Pancreas (tissue), 10 donors: ENCODE data around the gene HMGB1. TPM values are rescaled to one million over a fixed set of nuclear protein-coding genes. Genes with fewer than 3 reads are reported as not detected.
A peak's percentile ranks its signal among the peaks of the same experiment; 100 is the strongest.

ENCODE experiments used
- ATAC-seq, 4 donors: fragments of 200-7000 bp; cut with Tn5 transposase; one replicate each; pipeline versions ENCODE4 v1.8.0 to v1.9.1; 2020; ENCODE audit warnings: mild to moderate bottlenecking in 4 of 4, moderate library complexity in 4 of 4
- DNase-seq, 6 donors: peaks; one replicate each; pipeline ENCODE4 v3.0.0-alpha.2; 2020
- FAIRE-seq: peaks from 2 replicates; lab custom pipeline; 2012; peaks lifted over from hg19 to GRCh38; lab: Jason Lieb, UNC
- H3K27ac ChIP-seq, 4 donors: fragments of 200-600 bp; sonication (generic); 1 replicate in 3 of 4; 2 replicates in 1 of 4; pipeline versions ENCODE4 v1.5.0 to v1.8.0; 2020
- H3K27me3 ChIP-seq, 4 donors: fragments of 200-600 bp; one replicate each; pipeline ENCODE4 v1.8.0; 2021
- H3K36me3 ChIP-seq, 3 donors: fragments of 200-600 bp; sonication (generic) in 1 of 3; one replicate each; pipeline versions ENCODE4 v1.5.0 to v1.8.0; 2020 to 2021
- H3K4me1 ChIP-seq, 3 donors: fragments of 200-600 bp; one replicate each; pipeline ENCODE4 v1.8.0; 2021
- H3K4me3 ChIP-seq, 4 donors: fragments of 200-600 bp; sonication (generic) in 2 of 4; one replicate each; pipeline versions ENCODE4 v1.5.0 to v1.8.0; 2020 to 2021
- H3K9me3 ChIP-seq, 4 donors: fragments of 200-600 bp; one replicate each; pipeline ENCODE4 v1.8.0; 2021
- WGBS, 2 donors: extraction: QIAGEN DNeasy Blood & Tissue Kit; methylation state at CpG; one replicate each; pipeline ENCODE4 v1.1.7; 2013; 5-methylcytosine and 5-hydroxymethylcytosine counted together
- intact Hi-C, 3 donors: fragments of 100-400 bp; cut with DNase I; formaldehyde crosslinking; loops; one replicate each; pipeline versions ENCODE4 v1.11.1 to v1.14.2; 2022
- polyA plus RNA-seq, 2 donors: library from polyadenylated mRNA; stranded (reverse); fragments of 200-250 nt; gene quantifications; one replicate each; pipeline ENCODE4 v1.2.3, GENCODE V29; 2013
- total RNA-seq, 6 donors: library from RNA; stranded (reverse); fragmentation: NEBNext Ultra II Directional in 4 of 6; extraction: Animal tissue kit (Norgen Biotek cat#: 25700) in 4 of 6; gene quantifications; one replicate each; pipeline versions ENCODE4 v1.2.1 to v1.2.4, GENCODE V29; 2021 to 2023
- TF ChIP-seq, protein P1 (sequence below), 4 donors: fragments of 200-600 bp; sonication (generic) in 3 of 4; IDR thresholded peaks; one replicate each; pipeline versions ENCODE4 v1.5.0 to v1.8.0; 2021; ENCODE audit warnings: antibody characterized with exemption in 4 of 4
- donor health status: healthy with polysubstance abuse.
- donor health status: DM: no; HTN: no; CAD: no; lungs with moderate emphysema.
- donor health status: DM: no; HTN: no; CAD: no.
- donor health status: control.
- donor health status: control.
- donor health status: Bipolar disorder and iron deficiency.
- donor health status: DM: yes; HTN: yes; CAD: no.
- donor health status: DM: no; HTN: no; CAD: no.
- donor health status: DM: no; HTN: no; CAD: no.
- donor health status: DM: yes; HTN: yes; CAD: no.

Gene HMGB1
- total and polyA plus RNA-seq, 8 donors: 53.5 to 196 (median 97.5) TPM

- intact Hi-C loops: no loop called here
- H3K4me1 ChIP-seq: no peaks in the 10 kb centered on the region
- H3K9me3 ChIP-seq: no peaks in the 10 kb centered on the region
- FAIRE-seq (no peak), DNase-seq (no peak), ATAC-seq (peak in 2 of 4 donors; percentile 36 to 70)
- TF ChIP-seq, protein P1, sequence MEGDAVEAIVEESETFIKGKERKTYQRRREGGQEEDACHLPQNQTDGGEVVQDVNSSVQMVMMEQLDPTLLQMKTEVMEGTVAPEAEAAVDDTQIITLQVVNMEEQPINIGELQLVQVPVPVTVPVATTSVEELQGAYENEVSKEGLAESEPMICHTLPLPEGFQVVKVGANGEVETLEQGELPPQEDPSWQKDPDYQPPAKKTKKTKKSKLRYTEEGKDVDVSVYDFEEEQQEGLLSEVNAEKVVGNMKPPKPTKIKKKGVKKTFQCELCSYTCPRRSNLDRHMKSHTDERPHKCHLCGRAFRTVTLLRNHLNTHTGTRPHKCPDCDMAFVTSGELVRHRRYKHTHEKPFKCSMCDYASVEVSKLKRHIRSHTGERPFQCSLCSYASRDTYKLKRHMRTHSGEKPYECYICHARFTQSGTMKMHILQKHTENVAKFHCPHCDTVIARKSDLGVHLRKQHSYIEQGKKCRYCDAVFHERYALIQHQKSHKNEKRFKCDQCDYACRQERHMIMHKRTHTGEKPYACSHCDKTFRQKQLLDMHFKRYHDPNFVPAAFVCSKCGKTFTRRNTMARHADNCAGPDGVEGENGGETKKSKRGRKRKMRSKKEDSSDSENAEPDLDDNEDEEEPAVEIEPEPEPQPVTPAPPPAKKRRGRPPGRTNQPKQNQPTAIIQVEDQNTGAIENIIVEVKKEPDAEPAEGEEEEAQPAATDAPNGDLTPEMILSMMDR (IDR thresholded peaks at IDR 0.05): no peak
- H3K27ac ChIP-seq: no peak overlapping the region
- no peak overlapping the region for H3K4me3 ChIP-seq
- no peaks in the 10 kb centered on the region for H3K36me3 ChIP-seq
- H3K27me3 ChIP-seq: no peaks in the 10 kb centered on the region
- 51 to 53% methylated on average over 2 of the region's 2 CpGs for WGBS, 2 donors
These were observed 34.3 kb downstream of the HMGB1 start for GRCh38 chr13:30431269-30431940.

DNA sequence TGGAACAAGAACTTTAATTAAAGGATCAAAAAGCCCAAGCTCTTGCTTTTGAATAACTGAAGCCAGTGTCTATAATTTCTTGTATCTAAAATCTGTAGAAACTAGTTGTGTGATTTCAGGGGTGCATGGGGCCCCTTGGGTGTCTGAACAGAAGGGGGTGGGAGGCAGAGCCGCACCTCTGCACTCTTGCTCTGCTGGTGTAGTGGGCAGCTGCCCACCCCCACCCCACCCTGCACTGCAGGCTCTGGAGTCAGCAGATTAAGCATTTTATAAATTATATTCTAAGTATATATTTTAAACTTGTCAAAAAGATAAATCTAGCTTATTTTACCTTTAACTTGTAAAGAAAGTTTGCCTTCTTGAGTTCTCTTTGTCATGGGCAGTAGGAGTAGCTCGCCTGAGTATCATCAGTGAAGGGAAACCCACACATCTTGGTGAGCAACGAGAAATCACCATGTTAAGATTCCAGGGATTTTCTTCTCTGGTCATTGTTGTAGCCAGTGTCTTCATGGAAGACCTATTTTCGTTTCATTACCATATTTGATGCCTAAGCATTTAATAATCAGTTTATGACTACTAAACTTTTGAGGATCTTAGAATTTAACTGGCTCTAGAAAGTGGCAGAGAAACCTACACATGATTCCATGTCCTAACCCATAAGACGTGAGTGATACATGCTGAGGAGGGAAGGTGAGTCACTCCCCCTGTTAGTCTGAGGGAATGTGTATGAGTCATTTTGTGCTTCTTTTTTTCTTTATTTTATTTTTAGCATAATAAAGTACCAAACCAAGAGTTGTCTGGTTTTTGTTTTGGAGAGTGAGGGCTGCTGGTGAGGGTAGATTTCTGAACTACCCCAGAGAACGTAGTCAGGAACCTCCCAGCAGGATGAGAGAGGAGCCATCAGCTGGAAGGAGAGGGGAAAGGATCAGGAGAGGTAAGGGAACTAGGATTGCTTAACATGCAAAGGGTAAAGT lies 35.7 kb downstream of the HMGB1 start:
- no peaks in the 10 kb centered on the region for H3K36me3 ChIP-seq
- 63 to 85% methylated on average over 6 of the region's 6 CpGs for WGBS, 2 donors
- no peaks in the 10 kb centered on the region for H3K27me3 ChIP-seq
- TF ChIP-seq, protein P1 (IDR thresholded peaks at IDR 0.05): no peak
- ATAC-seq (peak in 2 of 4 donors; percentile 69 to 84), FAIRE-seq (no peak), DNase-seq (no peak)
- no peak overlapping the region for H3K27ac ChIP-seq
- H3K9me3 ChIP-seq: no peaks in the 10 kb centered on the region
- no peaks in the 10 kb centered on the region for H3K4me1 ChIP-seq
- H3K4me3 ChIP-seq: no peak overlapping the region
- intact Hi-C loops: no loop called here

DNA sequence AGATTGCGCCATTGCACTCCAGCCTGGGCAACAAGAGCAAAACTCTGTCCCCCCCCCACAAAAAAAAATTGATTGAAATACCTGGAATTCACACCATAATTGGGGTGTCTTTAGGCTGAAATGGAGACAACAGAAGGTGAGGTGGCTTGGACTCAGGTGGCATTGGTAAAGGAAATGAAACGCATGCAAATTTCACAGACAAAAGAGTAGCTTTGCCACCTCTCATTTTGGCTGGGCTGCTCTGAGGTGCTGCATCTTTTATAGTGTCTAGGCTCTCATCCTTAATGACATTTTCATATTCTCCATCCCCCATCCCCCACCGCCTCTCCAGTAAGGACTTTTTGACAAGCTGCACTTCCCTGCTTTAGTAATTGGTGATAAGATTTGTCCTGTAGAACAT lies 36.5 kb downstream of the HMGB1 start:
- intact Hi-C loops: no loop called here
- Histone ChIP-seq H3K27me3 (no peaks in the 10 kb centered on the region), H3K4me1 (no peaks in the 10 kb centered on the region), H3K9me3 (no peaks in the 10 kb centered on the region), H3K27ac (no peak overlapping the region), H3K4me3 (no peak overlapping the region), H3K36me3 (no peaks in the 10 kb centered on the region)
- ATAC-seq: no peak
- no peak for FAIRE-seq
- TF ChIP-seq, protein P1 (IDR thresholded peaks at IDR 0.05): no peak
- WGBS, 2 donors: 92 to 96% methylated on average over 3 of the region's 3 CpGs
- no peak for DNase-seq

DNA sequence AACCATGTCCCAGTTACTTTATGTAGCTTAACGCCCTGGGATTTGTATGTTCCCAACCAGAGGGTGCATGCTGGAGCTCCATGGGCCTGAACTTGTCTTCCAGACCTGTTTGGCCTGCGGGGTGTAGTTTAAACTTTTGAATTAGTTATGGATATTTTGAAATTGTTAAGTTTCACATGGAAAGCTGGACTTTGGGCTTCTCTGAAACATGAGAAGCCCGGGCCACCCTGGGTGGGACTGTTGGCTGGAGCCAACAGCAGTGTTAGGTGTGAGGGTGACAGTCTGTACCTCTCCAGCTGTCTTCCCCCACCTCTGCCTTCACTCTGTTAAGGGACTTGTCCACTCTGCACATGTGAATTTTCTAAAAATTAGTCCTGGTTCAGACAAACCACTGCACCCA lies 41.8 kb downstream of the HMGB1 start:
- intact Hi-C loops: no loop called here
- TF ChIP-seq, protein P1 (IDR thresholded peaks at IDR 0.05): no peak
- H3K9me3 ChIP-seq: no peaks in the 10 kb centered on the region
- H3K27me3 ChIP-seq: no peaks in the 10 kb centered on the region
- 87 to 92% methylated on average over 3 of the region's 3 CpGs for WGBS, 2 donors
- ATAC-seq: no peak
- no peak for DNase-seq
- H3K27ac ChIP-seq: no peak overlapping the region
- no peaks in the 10 kb centered on the region for H3K36me3 ChIP-seq
- H3K4me3 ChIP-seq: no peak overlapping the region
- H3K4me1 ChIP-seq: peaks cover 0 to 8% (median 4%) of the 10 kb centered on the region in 3 donors
- no peak for FAIRE-seq
